GM20000 (cell line): ENCODE data around the gene KRTAP25-1.

Experiments used
- DNase-seq: peaks from one replicate; pipeline ENCODE4 v3.0.0; 2012; ENCODE audit warnings: low spot score
- CTCF ChIP-seq: IDR thresholded peaks from 2 replicates; pipeline ENCODE4 v1.5.1; 2012; ENCODE audit warnings: mild to moderate bottlenecking, control low read depth; ENCODE audit errors: extremely low read depth, missing control alignments

The KRTAP25-1 gene

GRCh38 chr21:30329203-30329875 is 40.0 kb upstream of the KRTAP25-1 start:
- no peak for TF ChIP-seq CTCF
- no peak for DNase-seq

GRCh38 chr21:30326390-30326789 is 37.1 kb upstream of the KRTAP25-1 start:
- DNase-seq = no peak
- no peak for TF ChIP-seq CTCF

- no peak for TF ChIP-seq CTCF
- DNase-seq = no peak
Measured at GRCh38 chr21:30320215-30320614, 30.9 kb upstream of the KRTAP25-1 start, which contains the start of gene KRTAP26-1. TSS of gene KRTAP26-1 (minus strand) at chr21:30320315. CDS start at chr21:30320035, 280 bp downstream.

- no peak for DNase-seq
- TF ChIP-seq CTCF = no peak
Measured at GRCh38 chr21:30315701-30316100, 26.4 kb upstream of the KRTAP25-1 start.

GRCh38 chr21:30306884-30307283 is 17.6 kb upstream of the KRTAP25-1 start:
- no peak for DNase-seq
- TF ChIP-seq CTCF = no peak

GRCh38 chr21:30305136-30305535 is 15.8 kb upstream of the KRTAP25-1 start:
- TF ChIP-seq CTCF = no peak
- no peak for DNase-seq

GRCh38 chr21:30282850-30283249 is 6.5 kb downstream of the KRTAP25-1 start, which contains the start of gene KRTAP24-1:
TSS of gene KRTAP24-1 (minus strand) at chr21:30282950. CDS start at chr21:30282932, 18 bp downstream.
- DNase-seq = no peak

More at GRCh38 chr21:30282850-30283249, 6.5 kb downstream of the KRTAP25-1 start, which contains the start of gene KRTAP24-1:
- TF ChIP-seq CTCF = no peak
